ENCODE measurements around the gene SPNS2. TPM values are rescaled to one million over a fixed set of nuclear protein-coding genes. Genes with fewer than 3 reads are reported as not detected.
A peak's percentile ranks its signal among the peaks of the same experiment; 100 is the strongest.

SPNS2 gene
- total and polyA plus RNA-seq, 2 experiments from 2014 or later, result 1.7 to 2.3 TPM

GRCh38 chr17:4583206-4583605 is 84.5 kb downstream of the SPNS2 start (continued):
- TF ChIP-seq REST (IDR thresholded peaks at IDR 0.05; ENCODE audit: unreplicated experiment), result no peak
- no peak for TF ChIP-seq NANOG (IDR thresholded peaks at IDR 0.05; ENCODE audit: borderline replicate concordance)
- TF ChIP-seq EZH2phosphoT487 (IDR thresholded peaks at IDR 0.05; ENCODE audit: unreplicated experiment), result no peak
- TF ChIP-seq POLR2AphosphoS5 (IDR thresholded peaks at IDR 0.05; ENCODE audit: low read depth), result no peak
- TF ChIP-seq ETS1 (IDR thresholded peaks at IDR 0.05), result no peak
- no peak for TF ChIP-seq ZNF331 (CRISPR knock-in tag; IDR thresholded peaks at IDR 0.05; ENCODE audit: low read depth)
- no peak for TF ChIP-seq STAT1 (IDR thresholded peaks at IDR 0.05; ENCODE audit: unreplicated experiment)
- no peak for TF ChIP-seq CREB1 (CRISPR knock-in tag; IDR thresholded peaks at IDR 0.05; ENCODE audit: low read depth)
- TF ChIP-seq EZH2 (IDR thresholded peaks at IDR 0.05; ENCODE audit: low read depth, unreplicated experiment), result no peak
- TF ChIP-seq JUNB (IDR thresholded peaks at IDR 0.05; ENCODE audit: unreplicated experiment), result no peak

- H3K27me3 Mint-ChIP-seq (ENCODE audit: insufficient read depth, low read depth, poor library complexity), result peaks cover 39% of the 10 kb centered on the region
- no peak overlapping the region for H3K27ac Mint-ChIP-seq
- Histone ChIP-seq H3K9me2 (ENCODE audit: insufficient read depth) (no peaks in the 10 kb centered on the region), H3F3A (replicated peaks; ENCODE audit: low read depth) (no peaks in the 10 kb centered on the region), H3K27me3 (ENCODE audit: insufficient read depth) (peaks cover 39% of the 10 kb centered on the region), H3K4me2 (peak overlapping the region; percentile 94), H3K79me2 (replicated peaks; ENCODE audit: insufficient read depth) (no peaks in the 10 kb centered on the region), H3K36me3 (ENCODE audit: insufficient read depth) (no peaks in the 10 kb centered on the region), H4K20me1 (replicated peaks; ENCODE audit: insufficient read depth) (no peaks in the 10 kb centered on the region), H3K4me1 (ENCODE audit: insufficient read depth) (peaks cover 9% of the 10 kb centered on the region), H2AFZ (peak overlapping the region; percentile 98), H3K27ac (ENCODE audit: low read depth) (no peak overlapping the region), H3K4me3 (peak overlapping the region; percentile 74)
- peaks cover 29% of the 10 kb centered on the region for H3K4me1 Mint-ChIP-seq
- H3K4me3 Mint-ChIP-seq, result peak overlapping the region; percentile 80
- H3K36me3 Mint-ChIP-seq (ENCODE audit: low read depth), result no peaks in the 10 kb centered on the region
- ATAC-seq, result peak; percentile 72
- no peaks in the 10 kb centered on the region; the same call in 2 of the 3 replicates for H3K9me3 Mint-ChIP-seq
- DNase-seq (ENCODE audit: low spot score), result peak; percentile 74
- TF ChIP-seq EZH2phosphoT487 (IDR thresholded peaks at IDR 0.05; ENCODE audit: unreplicated experiment), result no peak
- TF ChIP-seq ZNF114 (CRISPR knock-in tag; IDR thresholded peaks at IDR 0.05), result no peak
- peak; percentile 38 to 41 for TF ChIP-seq CTCF (conservative IDR thresholded peaks at IDR 0.05; ENCODE audit: low read depth in 2 of 2)
- no peak for TF ChIP-seq POLR2AphosphoS5 (IDR thresholded peaks at IDR 0.05; ENCODE audit: low read depth)
- no peak for TF ChIP-seq EZH2 (IDR thresholded peaks at IDR 0.05; ENCODE audit: low read depth, unreplicated experiment)
- TF ChIP-seq ZNF462 (CRISPR knock-in tag; IDR thresholded peaks at IDR 0.05), result no peak
- TF ChIP-seq ZNF331 (CRISPR knock-in tag; IDR thresholded peaks at IDR 0.05; ENCODE audit: low read depth), result no peak
- TF ChIP-seq STAT1 (IDR thresholded peaks at IDR 0.05; ENCODE audit: unreplicated experiment), result no peak
These were observed 85.1 kb downstream of the SPNS2 start for GRCh38 chr17:4583782-4584100.

Data from GM23338 (cell line).